GM13977 (cell line): ENCODE results near the gene LMLN.
"Not testable (repeated sequence)": the region's sequence is repeated elsewhere in the genome, so short reads cannot be mapped to it uniquely, and the experiment has no call there.

ENCODE experiments used
- DNase-seq: peaks from one replicate; pipeline ENCODE4 v3.0.0; 2012; ENCODE audit warnings: low spot score
- CTCF ChIP-seq: IDR thresholded peaks from 2 replicates; pipeline ENCODE4 v1.5.1; 2012; ENCODE audit warnings: mild to moderate bottlenecking, control low read depth; ENCODE audit not compliant: insufficient read depth; ENCODE audit errors: extremely low read depth, missing control alignments
- in situ Hi-C: fragments of 300-500 bp; cut with MboI; formaldehyde crosslinking; loops from one replicate; pipeline ENCODE4 v1.12.0; 2022; ENCODE audit warnings: low sequenced_read_pairs, low pct_unique_long_range_greater_than_20kb, mixed read lengths, inconsistent platforms; ENCODE audit not compliant: unreplicated experiment

Gene LMLN

GRCh38 chr3:198043119-198043518, 83.1 kb downstream of the LMLN start:
- no peak for TF ChIP-seq CTCF
- in situ Hi-C loops, result no loop called here
- DNase-seq, result no peak

- DNase-seq, result no peak
- in situ Hi-C loops, result no loop called here
- no peak for TF ChIP-seq CTCF
Measured at GRCh38 chr3:198046120-198046857, 86.3 kb downstream of the LMLN start.

GRCh38 chr3:198048445-198048844, 88.4 kb downstream of the LMLN start:
- in situ Hi-C loops, result no loop called here
- no peak for TF ChIP-seq CTCF
- no peak for DNase-seq

GRCh38 chr3:198051836-198052235, 91.8 kb downstream of the LMLN start:
- no peak for DNase-seq
- TF ChIP-seq CTCF, result no peak
- in situ Hi-C loops, result no loop called here

- in situ Hi-C loops, DNase-seq: not testable (repeated sequence)
Measured at GRCh38 chr3:198053462-198053861, 93.4 kb downstream of the LMLN start.

GRCh38 chr3:198061119-198062067, 101.4 kb downstream of the LMLN start:
- TF ChIP-seq CTCF, result no peak
- no peak for DNase-seq
- in situ Hi-C loops, result no loop called here

GRCh38 chr3:198062068-198062465, 102.0 kb downstream of the LMLN start:
- in situ Hi-C loops, result no loop called here
- no peak for DNase-seq
- no peak for TF ChIP-seq CTCF
